CD4-positive, alpha-beta T cell treated with Interleukin-6 at 100 ng/mL for 8 hours (primary cell): ENCODE results near the gene COQ10A.
A peak's percentile ranks its signal among the peaks of the same experiment; 100 is the strongest.
"Not testable (repeated sequence)": the region's sequence is repeated elsewhere in the genome, so short reads cannot be mapped to it uniquely, and the experiment has no call there.

Experiments
- DNase-seq: peaks from one replicate; pipeline ENCODE4 v3.0.0-alpha.2; 2020; ENCODE audit warnings: mixed read lengths, low spot score

COQ10A gene

DNA sequence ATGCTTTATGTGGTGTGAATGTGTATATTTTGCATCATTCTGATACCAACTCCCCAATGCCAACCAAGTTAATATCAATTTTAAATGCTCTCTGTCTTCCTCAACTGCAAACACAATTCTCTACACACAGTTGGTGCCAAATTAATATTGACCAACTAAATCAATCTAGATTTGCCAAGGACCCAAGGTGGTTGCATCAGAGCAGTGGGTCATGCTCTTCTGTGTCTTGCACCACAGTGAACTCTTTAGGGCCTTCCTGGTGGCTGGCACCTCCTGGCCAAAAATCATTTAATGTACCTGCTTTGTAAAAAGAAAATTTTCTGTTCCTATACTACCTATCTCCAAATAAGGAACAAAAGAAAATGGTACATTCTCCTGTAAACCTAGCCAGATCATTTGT, 14.1 kb downstream of the COQ10A start:
- no peak for DNase-seq

DNA sequence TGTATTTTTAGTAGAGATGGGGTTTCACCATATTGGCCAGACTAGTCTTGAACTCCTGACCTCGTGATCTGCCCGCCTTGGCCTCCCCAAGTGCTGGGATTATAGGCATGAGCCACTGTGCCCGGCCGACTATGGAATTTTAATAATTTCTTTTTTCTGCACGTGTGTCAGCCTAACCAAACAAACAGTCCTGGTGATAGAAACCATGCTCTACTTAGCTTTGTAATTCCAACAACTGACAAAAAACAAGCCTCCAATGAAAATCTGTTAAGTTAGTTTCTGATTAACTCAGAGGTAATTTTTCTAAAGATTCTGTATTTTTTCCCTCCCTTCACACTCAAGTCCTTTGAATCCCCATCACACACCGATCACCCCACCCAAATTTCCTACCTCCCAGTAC, 15.3 kb downstream of the COQ10A start:
- DNase-seq = no peak

DNA sequence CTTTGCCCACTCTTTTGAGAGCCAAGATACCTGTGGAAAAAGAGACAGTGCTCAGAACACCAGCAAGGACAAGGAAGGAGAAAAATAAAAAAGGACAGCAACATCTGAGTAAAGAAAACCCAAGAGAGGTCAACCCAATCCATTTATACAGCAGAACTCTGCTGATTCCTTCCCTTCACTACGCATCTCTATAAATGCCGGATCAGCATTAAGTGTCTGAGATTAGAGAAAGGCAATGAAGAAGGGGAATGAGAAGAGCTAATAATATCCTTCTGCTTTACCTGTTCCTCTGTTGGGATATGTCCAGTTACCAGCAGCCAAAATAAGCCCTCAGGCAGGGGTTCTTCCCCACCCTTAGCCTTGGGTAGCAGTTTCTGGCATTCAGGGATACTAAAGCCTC, 15.8 kb downstream of the COQ10A start:
- DNase-seq = no peak

DNA sequence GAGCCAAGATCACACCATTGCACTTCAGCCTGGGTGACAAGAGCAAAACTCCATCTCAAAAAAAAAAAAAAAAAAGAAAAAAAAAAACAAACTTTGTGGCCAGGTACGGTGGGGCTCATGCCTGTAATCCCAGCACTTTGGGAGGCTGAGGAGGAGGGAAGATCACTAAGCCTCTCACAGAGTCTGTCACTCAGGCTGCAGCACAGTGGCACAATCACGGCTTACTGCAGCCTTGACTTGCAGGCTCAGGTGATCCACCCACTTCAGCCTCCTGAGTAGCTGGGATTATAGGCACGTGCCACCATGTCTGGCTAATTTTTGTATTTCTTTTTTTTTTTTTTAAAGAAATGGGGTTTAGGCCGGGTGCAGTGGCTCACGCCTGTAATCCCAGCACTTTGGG, 17.5 kb downstream of the COQ10A start:
- not testable (repeated sequence) for DNase-seq

DNA sequence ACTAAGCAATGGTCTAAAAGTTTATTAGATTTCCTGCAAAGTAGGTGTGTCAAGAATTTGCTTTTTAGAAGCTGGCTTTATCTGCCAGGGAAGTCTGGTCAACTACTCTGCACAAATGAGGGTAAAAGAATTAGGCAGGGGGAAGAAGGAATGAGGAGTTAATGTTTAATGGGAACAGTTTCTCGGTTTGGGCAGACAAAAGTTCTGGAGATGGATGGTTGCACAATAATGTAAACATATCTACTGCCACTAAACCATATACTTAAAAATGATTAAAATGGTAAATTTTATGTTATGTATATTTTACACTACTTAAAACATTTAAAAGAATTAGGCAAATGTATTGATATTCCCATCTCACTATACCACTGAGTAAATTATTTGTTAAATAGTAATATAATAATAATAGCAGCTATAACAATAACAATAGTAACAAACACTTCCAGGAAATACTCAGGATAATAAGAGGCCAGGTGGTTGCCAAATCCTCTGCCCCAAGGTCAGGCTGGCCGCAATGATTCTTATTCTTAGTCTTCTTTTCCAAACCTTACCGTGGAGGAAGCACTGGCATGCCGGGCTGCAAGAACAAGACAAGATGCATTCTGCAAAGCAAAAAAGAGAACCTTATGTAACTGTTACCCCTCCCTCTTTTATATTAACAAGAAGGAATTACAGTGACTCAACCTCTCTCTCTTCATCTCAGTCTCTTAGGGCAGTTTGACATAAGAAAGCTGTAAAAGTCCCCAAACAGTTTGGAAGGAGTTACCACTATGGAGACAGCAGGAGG, 19.5 kb downstream of the COQ10A start:
- no peak for DNase-seq

DNA sequence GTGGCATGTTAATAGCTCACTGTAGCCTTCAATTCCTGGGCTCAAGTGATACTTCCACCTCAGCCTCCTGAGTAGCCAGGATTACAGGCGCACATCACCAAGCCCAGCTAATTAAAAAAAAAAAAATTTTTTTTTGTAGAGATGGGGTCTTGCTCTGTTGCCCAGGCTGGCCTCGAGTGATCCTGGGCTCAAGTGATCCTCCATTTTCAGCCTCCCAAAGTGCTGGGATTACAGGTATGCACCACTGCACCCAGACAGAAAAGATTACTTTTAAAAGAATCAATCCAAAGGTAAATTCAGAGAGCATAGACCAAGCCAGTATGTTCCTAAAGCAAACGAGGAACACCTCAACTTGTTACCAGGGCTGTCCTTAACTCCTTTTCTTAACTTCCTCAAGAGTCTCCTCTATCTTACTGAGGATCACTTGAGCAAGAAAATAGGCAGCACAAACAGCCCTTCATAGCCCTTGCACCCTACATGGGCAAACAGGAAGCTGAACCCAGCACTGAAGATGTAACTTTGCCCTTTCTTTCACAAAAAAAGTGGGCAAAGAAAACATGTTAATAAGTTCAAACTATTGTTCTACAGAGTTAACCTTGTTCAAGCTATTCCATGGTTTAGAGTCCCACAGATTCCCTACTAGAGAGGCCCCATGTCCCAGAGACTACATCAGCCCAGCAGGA, 22.1 kb downstream of the COQ10A start:
- DNase-seq = no peak

DNA sequence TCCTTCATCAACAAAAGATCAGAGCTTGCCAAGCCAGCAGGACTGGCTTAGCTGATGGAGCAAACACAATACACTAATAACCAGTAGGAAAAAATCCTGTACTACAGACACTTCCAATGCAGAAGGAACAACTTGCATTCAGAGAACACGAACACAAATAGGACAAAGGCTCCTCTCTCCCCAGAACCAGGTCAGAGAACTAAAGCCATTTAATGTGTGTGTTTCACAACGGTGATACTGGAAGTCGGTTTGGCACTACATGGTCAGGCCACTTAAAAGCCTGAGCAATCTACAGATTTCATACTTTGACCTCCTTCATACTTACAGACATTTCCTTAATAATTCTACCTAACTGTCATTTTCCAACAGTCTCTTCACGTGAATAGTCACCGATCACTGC, 27.1 kb downstream of the COQ10A start:
- DNase-seq = no peak

DNA sequence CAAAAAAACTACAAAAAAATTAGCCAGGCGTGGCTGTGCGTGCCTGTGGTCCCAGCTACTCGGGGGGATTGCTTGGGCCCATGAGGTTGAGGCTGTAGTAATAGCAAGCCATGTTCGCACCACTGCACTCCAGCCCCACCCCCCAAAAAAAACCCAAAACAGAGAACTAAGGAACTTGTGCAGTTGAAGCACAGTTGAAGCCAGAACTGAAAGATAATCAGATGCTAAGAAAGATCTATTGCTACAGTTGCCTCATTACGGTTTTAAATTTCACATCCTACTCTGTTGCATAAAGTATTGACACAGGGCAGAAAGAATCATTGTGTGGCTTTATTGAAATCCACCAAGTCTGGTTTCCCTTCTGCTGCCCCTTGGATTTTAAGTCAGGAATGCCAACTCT, 29.6 kb downstream of the COQ10A start:
- DNase-seq = no peak

DNA sequence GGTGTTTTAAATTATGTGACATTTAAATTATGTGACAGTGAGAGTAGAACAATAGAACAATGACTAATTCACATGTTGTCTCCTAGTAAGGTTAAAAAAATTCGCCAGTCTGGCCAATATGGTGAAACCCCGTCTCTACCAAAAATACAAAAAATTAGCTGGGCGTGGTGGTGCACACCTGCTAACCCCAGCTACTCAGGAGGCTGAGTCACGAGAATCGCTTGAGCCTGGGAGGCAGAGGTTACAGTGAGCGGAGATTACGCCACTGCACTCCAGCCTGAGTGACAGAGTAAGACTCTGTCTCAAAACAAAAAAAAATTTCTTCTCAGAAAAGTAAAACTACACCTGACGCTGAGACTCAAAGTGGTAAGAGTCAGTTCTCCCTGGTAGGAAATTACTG, 30.7 kb downstream of the COQ10A start:
- DNase-seq = no peak

DNA sequence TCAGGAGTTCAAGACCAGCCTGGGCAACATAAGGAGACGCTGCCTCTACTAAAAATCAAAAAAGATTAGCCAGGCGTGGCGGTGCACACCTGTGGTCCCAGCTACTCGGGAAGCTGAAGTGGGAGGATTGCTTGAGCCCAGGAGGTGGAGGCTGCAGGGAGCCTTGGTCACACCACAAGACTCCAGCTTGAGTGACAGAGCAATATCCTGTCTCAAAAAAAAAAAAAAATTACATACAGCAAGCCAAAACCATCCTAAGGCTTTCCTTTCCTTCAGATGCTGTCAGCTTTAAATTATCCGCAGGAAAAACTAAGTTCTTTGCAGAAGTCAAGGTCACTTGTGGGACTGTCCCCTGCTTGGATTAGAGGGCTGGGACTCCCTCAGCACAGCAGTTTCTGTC, 32.1 kb downstream of the COQ10A start:
- no peak for DNase-seq

DNA sequence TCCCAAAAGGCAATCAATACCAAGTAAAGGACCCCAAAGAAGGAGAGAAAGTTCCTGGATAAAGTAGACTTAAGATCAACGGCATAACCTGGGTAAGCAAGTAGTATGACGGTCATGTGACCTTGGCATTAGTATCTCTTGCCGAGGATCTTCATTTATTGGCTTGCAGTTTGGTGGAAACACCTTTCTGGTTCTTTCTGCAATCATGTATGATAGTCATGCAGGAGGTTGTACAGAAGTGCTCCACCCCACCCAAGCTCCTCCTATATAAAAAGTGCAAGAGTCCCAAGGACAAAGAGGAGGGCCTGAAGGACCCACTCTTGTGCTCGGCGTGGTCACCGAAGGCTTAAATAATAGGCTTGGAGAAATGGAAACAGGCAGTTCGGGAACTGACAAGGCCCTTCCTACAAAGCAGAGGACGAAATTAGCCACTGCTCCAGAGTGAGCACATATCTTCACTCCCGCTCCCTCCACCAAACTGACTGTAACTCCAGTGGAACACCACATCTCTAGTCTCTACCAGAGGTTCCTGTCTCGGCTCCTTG, 32.6 kb downstream of the COQ10A start:
- DNase-seq = peak; percentile 31

DNA sequence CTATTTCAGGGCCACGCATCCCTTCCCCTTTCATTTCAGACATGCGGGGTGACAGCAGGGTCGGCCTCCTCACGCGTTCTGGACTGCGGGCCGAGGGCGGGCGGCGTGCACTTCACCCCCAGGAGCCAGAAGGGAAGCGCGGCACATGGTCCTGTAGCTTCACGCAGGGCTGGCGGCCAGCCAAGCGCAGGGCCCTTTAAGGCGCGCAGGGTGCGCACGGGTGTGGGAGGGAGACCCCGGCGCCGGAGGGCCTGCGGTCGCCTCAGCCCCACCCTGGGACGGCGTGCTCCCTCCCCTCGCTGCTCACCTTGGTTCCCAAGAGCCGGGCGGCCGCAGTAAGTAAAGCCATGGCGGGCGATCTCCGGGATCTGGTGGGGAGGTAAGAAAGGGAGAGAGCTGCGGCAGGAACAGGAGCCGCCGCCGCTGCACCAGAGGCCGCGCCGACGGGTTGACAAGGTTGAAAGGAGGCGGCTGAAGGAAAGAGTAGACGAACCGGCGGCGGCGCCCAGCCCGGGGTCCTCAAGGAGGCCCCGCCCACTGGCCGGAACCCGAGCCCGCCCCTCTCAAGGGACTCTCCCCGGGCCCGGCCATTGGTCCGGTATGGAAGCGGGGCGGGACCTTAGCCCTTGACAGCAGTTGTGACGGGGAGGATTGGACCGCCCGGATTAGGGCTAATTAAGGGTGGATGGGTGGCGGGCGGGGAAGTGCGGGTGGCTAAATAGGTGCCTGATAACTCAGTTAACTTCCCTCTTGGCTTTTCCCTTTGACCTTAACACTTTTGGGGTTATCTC, 33.3 kb downstream of the COQ10A start, which contains the start of gene CS:
CS (minus strand) TSS at position 478 of the 791 bp plus-strand sequence; CDS start at position 349, 129 bp downstream.
- DNase-seq = peak; percentile 99

DNA sequence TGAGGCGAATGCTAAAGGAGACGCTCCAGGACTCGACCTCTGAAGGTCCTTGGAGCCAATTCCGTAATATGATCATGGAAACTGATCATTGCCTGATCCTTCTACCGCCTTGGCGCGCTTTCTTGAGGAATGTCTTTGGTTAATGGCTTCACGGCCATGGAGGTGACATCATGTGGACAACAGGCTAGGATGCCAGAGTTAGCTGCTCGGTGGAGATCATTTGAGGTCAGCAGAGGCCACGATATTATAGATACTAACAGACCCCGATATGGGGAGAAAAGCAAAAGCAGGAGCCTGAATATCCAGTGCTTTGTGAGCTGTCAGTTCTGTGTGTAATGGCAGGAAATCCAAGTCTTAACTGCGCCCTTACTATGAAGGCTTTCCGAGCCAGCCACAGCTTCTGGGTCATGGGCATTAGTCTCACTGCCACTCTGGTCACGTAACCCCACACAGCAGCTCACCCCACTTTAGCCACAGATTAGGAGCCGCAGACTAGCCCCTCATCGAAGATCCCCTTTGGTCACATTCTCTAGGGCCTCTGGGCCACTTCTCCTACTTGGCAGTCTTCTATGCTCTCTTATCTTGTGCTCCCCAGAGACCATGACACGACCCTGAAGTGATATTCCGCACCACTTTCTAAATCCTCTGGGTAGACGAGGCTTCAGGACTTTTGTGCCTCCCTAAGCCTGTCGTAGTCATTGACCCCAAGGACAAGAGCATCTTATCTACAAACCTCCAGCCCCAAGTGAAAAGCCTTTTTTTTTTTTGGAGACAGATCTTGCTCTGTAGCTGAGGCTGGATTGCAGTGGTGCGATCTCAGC, 34.1 kb downstream of the COQ10A start:
- DNase-seq = no peak

DNA sequence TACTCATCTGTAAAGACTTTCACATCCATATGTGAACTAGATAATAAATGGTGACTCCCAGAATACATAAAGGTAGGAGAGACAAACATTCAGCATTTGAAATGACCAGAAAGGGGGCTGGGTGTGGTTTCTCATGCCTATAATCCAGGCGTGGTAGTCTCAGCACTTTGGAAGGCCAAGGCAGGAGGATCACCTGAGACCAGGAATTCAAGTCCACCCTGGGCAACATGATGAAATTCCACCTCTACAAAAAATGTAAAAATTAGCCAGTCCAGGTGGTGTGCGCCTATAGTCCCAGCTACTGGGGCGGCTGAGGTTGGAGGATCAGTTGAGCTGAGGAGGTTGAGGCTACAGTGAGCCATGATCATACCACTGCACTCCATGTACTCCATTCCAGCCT, 37.5 kb downstream of the COQ10A start:
- no peak for DNase-seq

DNA sequence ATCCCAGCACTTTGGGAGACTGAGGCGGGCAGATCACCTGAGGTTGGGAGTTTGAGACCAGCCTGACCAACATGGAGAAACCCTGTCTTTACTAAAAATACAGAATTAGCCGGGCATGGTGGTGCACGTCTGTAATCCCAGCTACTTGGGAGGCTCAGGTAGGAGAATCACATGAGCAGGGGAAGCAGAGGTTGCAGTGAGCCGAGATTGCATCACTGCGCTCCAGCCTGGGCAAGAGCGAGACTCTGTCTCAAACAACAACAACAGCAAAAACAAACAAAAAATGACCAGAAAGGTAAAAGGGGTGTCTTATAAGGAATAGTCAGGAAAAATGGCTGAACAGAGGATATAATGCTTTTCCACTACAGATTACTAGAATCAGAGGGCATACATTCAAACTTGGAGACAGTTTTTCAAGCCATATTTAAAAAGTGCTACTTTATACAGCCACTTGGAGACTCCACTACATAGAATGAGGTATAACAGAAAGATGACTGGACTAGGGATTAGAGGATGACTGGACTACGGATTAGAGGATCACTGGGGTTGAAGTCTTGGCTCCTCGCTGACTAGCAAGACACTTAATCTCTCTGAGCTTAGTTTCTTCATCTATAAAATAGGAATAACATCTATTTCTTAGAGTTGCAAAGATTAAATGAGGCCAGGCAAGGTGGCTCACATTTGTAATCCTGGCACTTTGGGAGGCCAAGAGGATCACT, 38.3 kb downstream of the COQ10A start:
- DNase-seq = no peak

DNA sequence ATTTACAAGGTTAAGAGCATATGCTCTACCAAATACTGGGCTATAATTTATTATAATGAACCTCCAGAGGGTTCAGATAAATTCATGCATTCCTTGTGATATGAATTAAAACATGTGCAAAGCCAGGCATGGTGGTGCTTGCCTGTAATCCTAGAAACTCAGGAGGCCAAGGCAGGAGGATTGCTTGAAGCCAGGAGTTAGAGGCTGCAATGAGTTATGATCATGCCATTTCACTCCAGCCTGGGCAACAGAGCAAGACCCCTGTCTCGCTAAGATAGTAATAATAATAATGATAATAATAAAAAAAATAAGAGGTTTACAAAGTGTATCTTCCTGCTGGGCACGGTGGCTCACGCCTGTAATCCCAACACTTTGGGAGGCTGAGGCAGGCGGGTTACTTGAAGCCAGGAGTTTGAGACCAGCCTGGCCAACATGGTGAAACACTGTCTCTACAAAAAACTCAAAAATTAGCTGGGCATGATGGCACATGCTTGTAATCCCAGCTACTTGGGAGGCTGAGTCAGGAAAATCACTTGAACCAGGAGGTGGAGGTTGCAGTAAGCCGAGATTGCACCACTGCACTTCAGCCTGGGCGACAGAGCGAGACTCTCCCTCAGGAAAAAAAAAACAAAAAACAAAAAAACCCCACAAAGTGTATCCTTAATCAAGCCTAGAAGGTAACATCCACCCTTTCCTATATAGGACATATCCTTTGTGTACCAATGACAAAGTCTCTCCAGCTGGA, 40.7 kb downstream of the COQ10A start:
- no peak for DNase-seq

DNA sequence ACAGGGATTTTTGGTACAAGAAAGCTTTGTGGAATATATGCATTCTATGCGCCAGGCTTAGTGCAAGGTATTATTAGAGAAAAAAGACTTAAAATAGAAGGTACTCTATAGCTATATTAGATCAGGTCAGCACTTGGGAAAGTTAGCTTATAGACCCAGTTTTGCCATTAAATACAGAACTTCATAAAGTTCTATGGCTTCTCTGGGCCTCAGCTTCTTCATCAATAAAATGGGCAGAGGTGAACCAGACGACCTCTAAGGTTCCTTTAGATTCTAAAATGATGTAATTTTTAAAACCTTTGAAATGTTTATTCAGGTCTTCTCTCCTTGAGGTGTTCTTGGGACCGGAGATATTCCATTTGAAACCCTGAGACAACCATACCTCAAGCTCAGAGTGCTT, 42.0 kb downstream of the COQ10A start:
- no peak for DNase-seq

DNA sequence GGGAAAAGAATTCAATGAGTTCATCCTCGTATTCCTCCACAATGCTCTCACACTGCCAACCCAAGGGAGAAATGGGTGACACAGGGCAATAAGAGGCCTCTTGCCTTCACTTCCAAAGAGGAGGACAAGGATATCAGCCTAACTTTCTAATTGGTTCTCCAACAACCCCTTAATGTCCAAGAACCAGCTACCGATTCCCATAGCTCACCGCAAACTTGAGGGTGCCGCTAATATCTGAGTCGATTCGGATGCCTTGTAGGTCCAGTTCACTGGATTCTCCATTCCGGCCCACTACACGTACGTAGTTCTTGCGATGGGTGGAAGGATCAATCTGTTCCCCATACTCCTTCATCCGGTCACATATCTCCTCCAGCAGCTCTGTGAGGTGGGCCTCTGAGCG, 44.3 kb downstream of the COQ10A start:
- DNase-seq = no peak

DNA sequence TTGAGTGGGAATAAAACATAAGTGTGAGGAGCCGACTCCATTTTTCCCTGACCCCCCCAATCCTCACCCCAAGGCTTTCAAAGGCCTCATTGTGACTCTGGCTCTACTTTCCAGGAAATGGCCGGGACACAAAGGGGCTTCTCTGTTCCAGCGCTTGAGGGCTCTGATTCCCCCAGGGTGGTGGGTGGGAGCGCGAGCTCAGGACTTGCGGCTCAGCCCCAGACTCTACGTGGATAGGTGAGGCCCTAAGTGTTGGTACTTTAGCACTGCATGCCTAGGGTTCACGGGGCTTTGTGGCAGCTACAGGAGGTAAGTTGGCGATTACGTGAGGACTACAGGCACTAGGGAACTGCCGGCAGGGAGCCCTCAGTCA, 48.5 kb downstream of the COQ10A start:
- DNase-seq = no peak
